ENCODE data around the gene BUB1B. TPM values are rescaled to one million over a fixed set of nuclear protein-coding genes. Genes with fewer than 3 reads are reported as not detected.

Gene BUB1B
- total RNA-seq, 1 donor from 2014 or later = 76.1 TPM

- no peaks in the 10 kb centered on the region for H3K9me3 Mint-ChIP-seq
- no peak for DNase-seq (ENCODE audit: low spot score)
These were observed 105.0 kb downstream of the BUB1B start for GRCh38 chr15:40265875-40266274.

GRCh38 chr15:40266828-40267304, 106.0 kb downstream of the BUB1B start:
- H3K9me3 Mint-ChIP-seq = no peaks in the 10 kb centered on the region
- no peaks in the 10 kb centered on the region for H3K4me1 Mint-ChIP-seq (ENCODE audit: low read depth)
- DNase-seq (ENCODE audit: low spot score) = no peak

More at GRCh38 chr15:40265875-40266274, 105.0 kb downstream of the BUB1B start:
- peaks cover 13% of the 10 kb centered on the region for H3K27me3 Mint-ChIP-seq (ENCODE audit: insufficient read depth)
- H3K36me3 Mint-ChIP-seq (ENCODE audit: low read depth) = no peaks in the 10 kb centered on the region
- H3K27ac Mint-ChIP-seq = no peak overlapping the region
- intact Hi-C loops (cut with micrococcal nuclease) = no loop called here
- no peak overlapping the region for H3K4me3 Mint-ChIP-seq
- H3K4me1 Mint-ChIP-seq (ENCODE audit: low read depth) = no peaks in the 10 kb centered on the region

DNA sequence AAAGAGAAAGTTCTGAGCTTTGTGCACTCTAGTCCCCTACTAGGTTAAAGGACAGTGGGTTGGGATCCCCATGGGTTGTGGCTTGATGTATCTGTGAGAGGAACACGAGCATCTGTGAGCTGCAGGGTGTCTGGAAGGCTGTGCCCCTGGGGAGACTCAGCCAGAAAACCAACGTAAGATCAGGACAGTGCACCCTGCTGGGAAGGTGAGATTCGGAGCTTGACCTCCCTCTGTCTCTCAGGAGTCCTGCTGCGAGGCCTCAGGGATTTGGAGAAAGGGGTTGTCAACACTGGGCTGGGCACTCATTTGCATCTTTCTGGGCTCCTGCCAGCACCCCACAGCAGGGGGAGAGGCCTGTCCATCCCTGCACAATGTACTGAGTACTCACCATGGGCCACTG, 106.8 kb downstream of the BUB1B start:
- no peak for DNase-seq (ENCODE audit: low spot score)
- Mint-ChIP-seq H3K9me3 (no peaks in the 10 kb centered on the region), H3K4me1 (ENCODE audit: low read depth) (no peaks in the 10 kb centered on the region), H3K36me3 (ENCODE audit: low read depth) (no peaks in the 10 kb centered on the region), H3K4me3 (no peak overlapping the region), H3K27me3 (ENCODE audit: insufficient read depth) (no peaks in the 10 kb centered on the region), H3K27ac (no peak overlapping the region)
- intact Hi-C loops (cut with micrococcal nuclease) = no loop called here

More at GRCh38 chr15:40266828-40267304, 106.0 kb downstream of the BUB1B start:
- intact Hi-C loops (cut with micrococcal nuclease) = no loop called here
- Mint-ChIP-seq H3K4me3 (no peak overlapping the region), H3K27me3 (ENCODE audit: insufficient read depth) (peaks cover 4% of the 10 kb centered on the region), H3K36me3 (ENCODE audit: low read depth) (no peaks in the 10 kb centered on the region), H3K27ac (no peak overlapping the region)

DNA sequence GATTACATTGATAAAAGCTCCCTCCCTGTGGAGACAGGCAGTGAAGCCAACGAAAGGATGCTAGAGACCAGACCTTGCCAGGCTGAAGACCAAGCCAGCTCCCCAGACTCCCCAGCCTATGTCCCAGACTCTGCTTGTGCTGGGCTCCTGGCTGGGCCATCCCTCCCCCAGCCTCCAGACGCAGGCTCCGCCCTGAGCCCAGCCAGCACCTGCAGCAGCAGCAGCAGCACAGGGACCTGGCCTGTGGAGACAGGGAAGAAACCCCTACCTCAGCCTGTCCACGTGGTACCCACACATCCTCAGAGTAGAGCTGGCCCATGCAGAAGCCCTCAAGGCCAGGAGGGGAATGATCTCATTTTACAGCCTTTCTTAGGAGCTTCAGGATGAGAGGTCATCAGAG, 108.7 kb downstream of the BUB1B start:
- intact Hi-C loops (cut with micrococcal nuclease) = loop anchor here (5.0 kb wide), 2 partner anchors 162 to 382 kb away; partner anchors contain the start of gene BMF
- no peak overlapping the region for H3K27ac Mint-ChIP-seq
- no peak overlapping the region for H3K4me3 Mint-ChIP-seq
- H3K4me1 Mint-ChIP-seq (ENCODE audit: low read depth) = no peaks in the 10 kb centered on the region
- DNase-seq (ENCODE audit: low spot score) = no peak
- H3K27me3 Mint-ChIP-seq (ENCODE audit: insufficient read depth) = no peaks in the 10 kb centered on the region
- H3K9me3 Mint-ChIP-seq = no peaks in the 10 kb centered on the region
- no peaks in the 10 kb centered on the region for H3K36me3 Mint-ChIP-seq (ENCODE audit: low read depth)

GRCh38 chr15:40270246-40270995, 109.6 kb downstream of the BUB1B start:
- intact Hi-C loops (cut with micrococcal nuclease) = loop anchor here (5.0 kb wide), 2 partner anchors 163 to 383 kb away; partner anchors contain the start of gene BMF
- Mint-ChIP-seq H3K9me3 (no peaks in the 10 kb centered on the region), H3K36me3 (ENCODE audit: low read depth) (no peaks in the 10 kb centered on the region), H3K4me1 (ENCODE audit: low read depth) (no peaks in the 10 kb centered on the region), H3K27me3 (ENCODE audit: insufficient read depth) (peaks cover 2% of the 10 kb centered on the region), H3K4me3 (no peak overlapping the region), H3K27ac (no peak overlapping the region)
- DNase-seq (ENCODE audit: low spot score) = no peak

Other genes starting within 250 kb of the BUB1B start
- 0.23 and 0.34 TPM in 2 replicates for gene GPR176, start 240.8 kb upstream of the BUB1B start, total RNA-seq
- gene EIF2AK4, start 227.0 kb upstream of the BUB1B start, total RNA-seq = 51.5 and 54.2 TPM in 2 replicates
- gene SRP14, start 121.9 kb upstream of the BUB1B start, total RNA-seq = 144 and 147 TPM in 2 replicates
- 10.1 and 16.5 TPM in 2 replicates for gene BMF, start 52.2 kb upstream of the BUB1B start, total RNA-seq
- gene PAK6, start 78.0 kb downstream of the BUB1B start, total RNA-seq = 0.26 and 0.78 TPM in 2 replicates
- gene ANKRD63, start 122.0 kb downstream of the BUB1B start, total RNA-seq = not detected in 2 replicates
- gene PLCB2, start 146.9 kb downstream of the BUB1B start, total RNA-seq = 88.5 and 89.0 TPM in 2 replicates
- gene INAFM2, start 162.6 kb downstream of the BUB1B start, total RNA-seq = 19.2 and 25.1 TPM in 2 replicates
- gene CCDC9B, start 179.9 kb downstream of the BUB1B start, total RNA-seq = 0.21 and 0.24 TPM in 2 replicates
- gene PHGR1, start 190.0 kb downstream of the BUB1B start, total RNA-seq = not detected in 2 replicates
- gene DISP2, start 197.2 kb downstream of the BUB1B start, total RNA-seq = 0.02 and 0.54 TPM in 2 replicates
- gene KNSTRN, start 221.7 kb downstream of the BUB1B start, total RNA-seq = 48.4 and 52.1 TPM in 2 replicates
- gene IVD, start 244.7 kb downstream of the BUB1B start, total RNA-seq = 59.6 and 65.2 TPM in 2 replicates